ENCODE data around the gene MPHOSPH9.

DNA sequence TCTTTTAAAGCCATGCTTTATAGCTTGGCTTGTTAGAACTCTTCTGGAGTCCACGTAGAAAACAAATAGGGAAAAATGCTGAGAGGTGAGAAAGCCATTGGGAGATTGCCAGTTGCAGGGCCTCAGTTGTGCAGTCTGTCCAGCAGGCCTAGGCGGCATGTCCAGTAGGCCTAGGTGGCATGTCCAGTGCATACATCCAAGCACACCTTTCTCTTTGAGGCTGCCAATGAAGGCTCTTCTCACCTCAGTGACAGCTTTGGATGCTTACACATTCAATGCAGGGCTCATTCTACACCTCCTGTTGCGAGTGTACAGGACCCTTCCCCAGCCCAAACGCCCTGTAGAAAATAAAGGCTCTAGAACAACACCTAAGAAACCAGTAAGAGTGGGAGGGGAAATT, 25.7 kb upstream of the MPHOSPH9 start:
- TF ChIP-seq, protein P1, sequence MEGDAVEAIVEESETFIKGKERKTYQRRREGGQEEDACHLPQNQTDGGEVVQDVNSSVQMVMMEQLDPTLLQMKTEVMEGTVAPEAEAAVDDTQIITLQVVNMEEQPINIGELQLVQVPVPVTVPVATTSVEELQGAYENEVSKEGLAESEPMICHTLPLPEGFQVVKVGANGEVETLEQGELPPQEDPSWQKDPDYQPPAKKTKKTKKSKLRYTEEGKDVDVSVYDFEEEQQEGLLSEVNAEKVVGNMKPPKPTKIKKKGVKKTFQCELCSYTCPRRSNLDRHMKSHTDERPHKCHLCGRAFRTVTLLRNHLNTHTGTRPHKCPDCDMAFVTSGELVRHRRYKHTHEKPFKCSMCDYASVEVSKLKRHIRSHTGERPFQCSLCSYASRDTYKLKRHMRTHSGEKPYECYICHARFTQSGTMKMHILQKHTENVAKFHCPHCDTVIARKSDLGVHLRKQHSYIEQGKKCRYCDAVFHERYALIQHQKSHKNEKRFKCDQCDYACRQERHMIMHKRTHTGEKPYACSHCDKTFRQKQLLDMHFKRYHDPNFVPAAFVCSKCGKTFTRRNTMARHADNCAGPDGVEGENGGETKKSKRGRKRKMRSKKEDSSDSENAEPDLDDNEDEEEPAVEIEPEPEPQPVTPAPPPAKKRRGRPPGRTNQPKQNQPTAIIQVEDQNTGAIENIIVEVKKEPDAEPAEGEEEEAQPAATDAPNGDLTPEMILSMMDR (IDR thresholded peaks at IDR 0.05; ENCODE audit: extremely low read depth in 1 of 2, insufficient read depth in 1 of 2, low read depth in 1 of 2, low read length in 2 of 2) = no peak
- no peak for TF ChIP-seq EZH2 (IDR thresholded peaks at IDR 0.05; ENCODE audit: borderline replicate concordance, low read depth, low read length, severe bottlenecking)
- no peak for TF ChIP-seq POLR2A (IDR thresholded peaks at IDR 0.05; ENCODE audit: low read depth, low read length)
- no peak for TF ChIP-seq JUN (IDR thresholded peaks at IDR 0.05; ENCODE audit: borderline replicate concordance, insufficient read depth, insufficient read length, low read depth)
- no peak for TF ChIP-seq POLR2AphosphoS5 (IDR thresholded peaks at IDR 0.05; ENCODE audit: insufficient read depth, low read depth, low read length)
